ENCODE data around the gene ERN1.

The ERN1 gene

DNA sequence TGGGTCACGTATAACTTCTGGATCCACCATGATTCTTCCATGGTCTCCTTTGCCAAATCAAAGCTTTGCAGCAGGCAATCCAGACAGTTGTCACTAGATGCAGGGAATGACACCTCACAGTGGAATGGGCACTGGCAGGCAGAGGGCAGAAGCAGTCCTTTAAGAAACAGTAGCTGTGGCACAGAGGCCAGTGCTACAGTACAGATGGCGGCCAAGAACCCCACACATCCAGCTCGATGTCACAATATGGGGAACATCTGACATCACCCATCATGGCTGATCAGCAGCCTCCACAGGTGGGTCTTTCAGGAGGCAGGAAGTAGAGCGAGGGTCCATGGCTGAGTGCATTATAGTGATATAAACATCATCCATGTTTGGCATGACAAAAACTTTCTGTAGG is 18.8 kb upstream of the ERN1 start:
- TF ChIP-seq, protein P1, sequence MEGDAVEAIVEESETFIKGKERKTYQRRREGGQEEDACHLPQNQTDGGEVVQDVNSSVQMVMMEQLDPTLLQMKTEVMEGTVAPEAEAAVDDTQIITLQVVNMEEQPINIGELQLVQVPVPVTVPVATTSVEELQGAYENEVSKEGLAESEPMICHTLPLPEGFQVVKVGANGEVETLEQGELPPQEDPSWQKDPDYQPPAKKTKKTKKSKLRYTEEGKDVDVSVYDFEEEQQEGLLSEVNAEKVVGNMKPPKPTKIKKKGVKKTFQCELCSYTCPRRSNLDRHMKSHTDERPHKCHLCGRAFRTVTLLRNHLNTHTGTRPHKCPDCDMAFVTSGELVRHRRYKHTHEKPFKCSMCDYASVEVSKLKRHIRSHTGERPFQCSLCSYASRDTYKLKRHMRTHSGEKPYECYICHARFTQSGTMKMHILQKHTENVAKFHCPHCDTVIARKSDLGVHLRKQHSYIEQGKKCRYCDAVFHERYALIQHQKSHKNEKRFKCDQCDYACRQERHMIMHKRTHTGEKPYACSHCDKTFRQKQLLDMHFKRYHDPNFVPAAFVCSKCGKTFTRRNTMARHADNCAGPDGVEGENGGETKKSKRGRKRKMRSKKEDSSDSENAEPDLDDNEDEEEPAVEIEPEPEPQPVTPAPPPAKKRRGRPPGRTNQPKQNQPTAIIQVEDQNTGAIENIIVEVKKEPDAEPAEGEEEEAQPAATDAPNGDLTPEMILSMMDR (IDR thresholded peaks at IDR 0.05; ENCODE audit: unreplicated experiment in 3 of 3), result no peak
- Mint-ChIP-seq H3K9me3 (no peaks in the 10 kb centered on the region), H3K4me1 (peaks cover 45% of the 10 kb centered on the region), H3K4me3 (peak overlapping the region; percentile 58 to 81 (median 74)), H3K36me3 (ENCODE audit: low read depth) (peaks cover 50% of the 10 kb centered on the region), H3K27me3 (ENCODE audit: low read depth) (no peaks in the 10 kb centered on the region), H3K27ac (peak overlapping the region in 1 of 3 experiments; percentile 39)

DNA sequence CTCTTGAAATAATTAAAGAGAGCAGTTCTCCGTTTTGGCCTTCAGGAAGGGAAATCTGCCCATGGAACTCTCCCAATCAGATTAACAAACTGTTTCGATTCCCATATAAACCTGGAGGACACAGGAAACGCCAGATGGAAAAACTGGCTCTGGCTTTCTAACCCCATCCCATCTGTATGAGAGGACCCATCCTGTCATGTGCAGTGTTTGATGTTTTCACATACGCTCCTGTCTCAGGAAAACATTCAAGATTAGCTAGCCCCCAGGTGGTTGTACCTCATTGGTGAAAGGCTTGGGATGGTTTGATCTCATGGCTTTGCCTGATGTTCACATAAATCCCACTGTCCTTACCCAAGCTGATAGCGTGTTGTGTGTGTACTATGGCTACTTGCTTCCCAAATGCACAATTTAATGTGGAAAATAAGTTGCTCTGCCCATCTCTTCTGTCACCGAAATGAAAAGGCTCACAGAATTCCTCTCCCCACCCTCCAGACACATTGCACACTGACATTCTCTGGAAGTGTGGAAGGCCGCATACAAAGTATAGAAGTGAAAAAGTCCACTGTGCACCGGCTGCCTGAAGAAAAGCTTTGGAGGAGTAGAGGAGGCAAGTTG is 18.2 kb upstream of the ERN1 start:
- TF ChIP-seq, protein P1 (IDR thresholded peaks at IDR 0.05; ENCODE audit: unreplicated experiment in 3 of 3), result no peak
- Mint-ChIP-seq H3K36me3 (ENCODE audit: low read depth) (peaks cover 47% of the 10 kb centered on the region), H3K27ac (peak overlapping the region in 2 of 3 experiments; percentile 39 to 59), H3K9me3 (no peaks in the 10 kb centered on the region), H3K27me3 (ENCODE audit: low read depth) (no peaks in the 10 kb centered on the region), H3K4me1 (peaks cover 40% of the 10 kb centered on the region), H3K4me3 (peak overlapping the region; percentile 58 to 81 (median 74))

DNA sequence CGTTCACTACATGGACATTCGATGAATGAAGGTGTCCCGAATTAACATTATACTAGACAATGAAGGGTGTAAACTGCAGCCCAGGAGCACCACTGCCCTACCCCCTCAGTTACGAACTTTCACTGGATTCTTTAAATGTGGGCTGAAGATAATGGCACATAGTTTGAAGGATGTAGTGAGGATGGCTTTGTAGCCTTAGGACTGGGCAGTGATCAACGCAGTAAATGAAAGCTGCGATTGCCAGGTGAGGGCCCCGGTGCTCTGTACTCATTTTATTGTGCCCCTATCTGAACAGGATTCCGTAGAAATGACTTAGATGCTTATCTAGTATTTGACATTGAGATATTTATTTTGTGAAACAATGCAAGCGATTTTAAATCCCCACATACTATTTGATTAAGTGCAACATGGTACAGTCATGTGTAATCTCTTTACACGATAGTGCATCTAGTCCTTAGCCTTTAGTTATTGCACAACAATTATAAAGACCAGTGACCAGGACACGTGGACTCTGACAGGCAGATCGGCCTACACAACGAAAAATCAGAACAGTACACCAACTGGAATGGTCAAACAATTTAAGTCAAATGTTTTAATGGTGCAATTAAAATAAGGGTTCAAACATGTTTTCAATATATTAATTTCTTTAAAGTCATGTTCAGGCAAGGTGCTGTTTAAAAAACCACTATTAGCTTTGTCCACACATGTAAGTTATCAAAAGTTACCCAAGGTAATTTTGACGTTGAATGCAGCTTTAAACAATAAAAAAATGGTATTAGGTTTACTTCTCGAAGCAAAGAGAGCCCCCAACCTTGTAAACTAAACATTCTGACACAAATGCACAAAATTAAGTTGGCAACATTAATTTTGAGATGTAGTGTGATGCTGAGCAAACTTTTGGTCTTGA is 17.4 kb upstream of the ERN1 start:
- no peaks in the 10 kb centered on the region for H3K27me3 Mint-ChIP-seq (ENCODE audit: low read depth)
- H3K27ac Mint-ChIP-seq, result no peak overlapping the region
- H3K4me1 Mint-ChIP-seq, result peaks cover 32% of the 10 kb centered on the region
- H3K36me3 Mint-ChIP-seq (ENCODE audit: low read depth), result peaks cover 39% of the 10 kb centered on the region
- TF ChIP-seq, protein P1 (IDR thresholded peaks at IDR 0.05; ENCODE audit: unreplicated experiment in 3 of 3), result no peak
- peak overlapping the region in 1 of 3 experiments; percentile 81 for H3K4me3 Mint-ChIP-seq
- H3K9me3 Mint-ChIP-seq, result no peaks in the 10 kb centered on the region

DNA sequence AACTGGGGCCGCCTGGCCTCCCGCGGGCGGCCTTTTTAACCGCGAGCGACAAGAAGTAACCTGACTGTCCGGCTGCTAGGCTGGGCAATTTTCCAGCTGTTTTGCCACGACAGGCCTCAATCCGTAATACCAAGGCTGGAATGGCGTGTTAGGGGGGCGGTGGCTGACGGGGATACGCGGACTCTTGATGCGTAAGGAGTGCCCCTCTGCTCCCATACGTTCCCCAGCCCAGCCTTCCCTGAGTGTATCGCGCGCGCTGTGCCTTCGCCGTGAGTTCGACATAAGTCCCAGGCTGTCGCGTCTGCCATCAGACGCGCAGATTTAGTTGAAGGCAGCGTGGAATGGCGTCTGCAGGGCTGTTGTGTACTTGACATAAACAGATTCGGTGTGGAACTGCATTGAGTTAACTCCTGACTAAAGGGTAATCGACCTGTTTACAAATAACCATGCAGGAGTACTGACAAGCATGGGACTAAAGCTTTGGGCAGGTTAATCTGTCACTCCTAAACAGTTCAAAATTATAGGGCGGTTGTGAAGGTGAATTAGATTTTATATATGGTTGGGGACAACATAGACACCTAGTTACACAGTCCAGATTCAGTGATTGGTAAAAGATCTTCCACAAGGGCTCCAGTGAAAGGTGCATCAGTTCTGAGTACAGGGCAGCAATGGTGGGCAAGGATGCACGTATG is 16.6 kb upstream of the ERN1 start:
- H3K27me3 Mint-ChIP-seq (ENCODE audit: low read depth), result no peaks in the 10 kb centered on the region
- no peak overlapping the region for H3K4me3 Mint-ChIP-seq
- H3K27ac Mint-ChIP-seq, result no peak overlapping the region
- peaks cover 34% of the 10 kb centered on the region for H3K36me3 Mint-ChIP-seq (ENCODE audit: low read depth)
- TF ChIP-seq, protein P1 (IDR thresholded peaks at IDR 0.05; ENCODE audit: unreplicated experiment in 3 of 3), result no peak
- peaks cover 24% of the 10 kb centered on the region for H3K4me1 Mint-ChIP-seq
- no peaks in the 10 kb centered on the region for H3K9me3 Mint-ChIP-seq

DNA sequence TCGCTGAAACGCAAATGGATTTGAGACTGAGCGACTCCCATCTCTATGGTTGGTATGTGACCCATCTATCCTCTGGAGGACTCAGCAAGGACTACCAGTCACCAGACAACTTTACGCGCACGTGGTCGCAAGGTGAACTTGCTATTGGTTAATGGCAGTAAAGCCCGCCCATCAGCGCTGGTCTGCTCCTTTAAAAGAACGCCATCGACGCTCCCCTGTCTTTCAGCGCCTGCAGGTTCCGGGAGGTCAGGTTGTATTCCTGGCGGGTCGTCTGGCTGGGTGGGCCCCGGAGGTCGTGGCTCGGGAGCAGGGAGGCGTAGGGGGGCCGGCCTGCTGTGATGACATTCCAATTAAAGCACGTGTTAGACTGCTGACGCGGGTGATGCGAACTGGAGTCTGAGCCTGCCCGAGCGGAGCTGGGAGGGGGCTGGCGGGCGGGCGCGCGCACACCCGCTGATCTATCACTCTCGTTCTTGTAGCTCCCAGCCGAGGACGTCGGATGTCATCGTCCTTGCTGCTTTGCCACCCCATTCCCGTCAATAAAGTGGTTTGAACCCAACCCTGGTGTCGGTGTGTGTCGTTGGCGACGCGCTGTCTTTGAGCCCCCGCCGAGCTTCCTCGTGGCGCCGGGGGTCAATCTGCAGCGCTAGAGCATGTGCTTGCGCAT is 15.9 kb upstream of the ERN1 start:
- peaks cover 30% of the 10 kb centered on the region for H3K36me3 Mint-ChIP-seq (ENCODE audit: low read depth)
- no peak overlapping the region for H3K4me3 Mint-ChIP-seq
- H3K4me1 Mint-ChIP-seq, result peaks cover 21% of the 10 kb centered on the region
- H3K27ac Mint-ChIP-seq, result no peak overlapping the region
- TF ChIP-seq, protein P1 (IDR thresholded peaks at IDR 0.05; ENCODE audit: unreplicated experiment in 3 of 3), result no peak
- no peaks in the 10 kb centered on the region for H3K9me3 Mint-ChIP-seq
- no peaks in the 10 kb centered on the region for H3K27me3 Mint-ChIP-seq (ENCODE audit: low read depth)

All from nephron (organoid).